Stimulated activated CD4-positive, alpha-beta T cell treated with anti-CD3 and anti-CD28 coated beads, Interleukin-15, amount 100 ng/mL, for 48 hours (primary cell): ENCODE data around the gene ICAM5.

Experiments used
- DNase-seq, 2 donors: peaks; one replicate each; pipeline ENCODE4 v3.0.0-alpha.2; 2020; ENCODE audit warnings: low read depth in 2 of 2

ICAM5 gene

GRCh38 chr19:10344780-10345179 lies 55.0 kb downstream of the ICAM5 start:
- no peak for DNase-seq
